ENCODE data around the gene USP5. TPM values are rescaled to one million over a fixed set of nuclear protein-coding genes. Genes with fewer than 3 reads are reported as not detected.

Gene USP5
- total RNA-seq, 1 donor: 78.1 TPM

DNA sequence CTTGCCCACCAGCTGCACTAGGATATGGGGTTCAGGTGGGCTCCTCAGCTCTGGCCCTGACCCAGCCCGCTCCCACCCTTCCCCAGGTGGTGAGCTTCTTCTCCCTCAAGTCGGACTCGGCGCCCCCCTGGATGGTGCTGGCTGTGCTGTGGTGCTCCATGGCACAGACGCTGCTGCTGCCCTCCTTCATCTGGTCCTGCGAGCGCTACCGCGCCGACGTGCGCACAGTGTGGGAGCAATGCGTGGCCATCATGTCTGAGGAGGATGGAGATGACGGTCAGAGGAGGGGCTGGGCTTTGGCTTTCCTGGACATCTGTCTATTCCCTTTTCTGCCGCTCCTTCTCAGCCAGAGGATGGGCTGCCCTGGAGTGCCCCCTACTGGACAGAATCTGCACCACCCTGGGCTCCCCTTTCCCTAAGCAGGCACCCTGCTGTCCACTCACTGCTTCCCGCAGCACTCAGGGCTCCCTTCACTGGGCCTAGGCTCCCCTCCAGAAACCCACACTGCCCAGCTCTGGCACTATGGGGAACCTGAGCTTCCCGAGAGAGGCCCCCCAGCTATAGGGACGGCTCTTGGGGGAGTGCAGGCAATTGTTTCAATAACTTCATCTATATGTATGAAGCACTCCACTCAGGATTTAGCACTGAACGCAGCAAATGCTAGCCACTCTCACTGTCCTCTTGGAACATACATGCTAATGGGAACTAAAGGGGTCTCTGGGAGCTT lies 26.4 kb upstream of the USP5 start:
- peak; percentile 68 to 83 (median 73) for DNase-seq (ENCODE audit: low read depth in 2 of 3, low spot score in 2 of 3)

DNA sequence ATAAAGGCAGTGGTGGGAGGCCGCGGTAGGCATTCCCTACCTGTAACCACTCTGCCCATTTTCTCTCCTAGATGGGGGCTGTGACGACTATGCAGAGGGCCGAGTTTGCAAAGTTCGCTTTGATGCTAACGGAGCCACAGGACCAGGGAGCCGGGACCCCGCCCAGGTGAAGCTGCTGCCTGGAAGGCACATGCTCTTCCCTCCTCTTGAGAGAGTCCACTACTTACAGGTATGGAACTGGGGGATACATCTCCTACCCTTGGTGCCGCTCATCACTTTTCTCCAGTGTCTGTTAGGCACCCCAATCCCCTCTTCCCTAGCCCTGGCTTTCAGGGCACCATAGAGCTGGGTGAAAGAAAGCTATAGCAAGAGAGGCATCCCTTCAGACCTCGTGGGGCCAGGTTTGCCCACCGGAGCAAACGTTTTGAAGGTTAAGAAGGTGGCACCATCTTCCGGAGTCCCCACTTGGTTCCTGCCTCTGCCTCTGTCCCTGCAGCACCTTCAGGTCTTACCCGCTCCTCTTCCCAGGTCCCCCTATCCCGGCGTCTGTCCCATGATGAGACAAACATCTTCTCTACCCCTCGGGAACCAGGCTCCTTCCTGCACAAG lies 25.7 kb upstream of the USP5 start:
- DNase-seq (ENCODE audit: low read depth in 2 of 3, low spot score in 2 of 3): no peak

DNA sequence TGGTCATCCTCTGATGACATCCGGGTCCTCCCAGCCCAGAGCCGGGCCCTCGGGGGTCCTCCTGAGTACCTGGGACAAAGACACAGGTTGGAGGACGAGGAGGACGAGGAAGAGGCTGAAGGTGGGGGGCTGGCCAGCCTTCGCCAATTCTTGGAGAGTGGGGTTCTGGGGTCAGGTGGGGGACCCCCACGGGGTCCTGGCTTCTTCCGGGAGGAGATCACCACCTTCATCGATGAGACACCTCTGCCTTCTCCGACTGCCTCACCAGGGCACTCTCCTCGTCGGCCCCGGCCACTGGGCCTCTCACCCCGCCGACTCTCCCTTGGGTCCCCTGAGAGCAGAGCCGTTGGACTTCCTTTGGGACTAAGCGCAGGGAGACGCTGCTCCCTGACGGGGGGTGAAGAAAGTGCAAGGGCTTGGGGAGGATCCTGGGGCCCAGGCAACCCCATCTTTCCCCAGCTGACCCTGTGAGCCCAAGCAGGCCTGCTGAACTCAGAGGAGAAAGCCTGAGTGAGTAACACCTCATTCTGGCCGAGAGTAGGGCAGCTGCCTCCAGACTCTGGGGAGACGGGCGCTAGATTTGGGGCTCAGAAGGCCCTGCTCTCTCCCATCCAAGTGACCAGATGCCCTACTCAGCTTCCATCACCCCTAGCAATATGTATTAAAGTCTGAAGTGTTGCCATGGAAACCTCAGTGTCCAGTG lies 25.1 kb upstream of the USP5 start:
- no peak for DNase-seq (ENCODE audit: low read depth in 2 of 3, low spot score in 2 of 3)

DNA sequence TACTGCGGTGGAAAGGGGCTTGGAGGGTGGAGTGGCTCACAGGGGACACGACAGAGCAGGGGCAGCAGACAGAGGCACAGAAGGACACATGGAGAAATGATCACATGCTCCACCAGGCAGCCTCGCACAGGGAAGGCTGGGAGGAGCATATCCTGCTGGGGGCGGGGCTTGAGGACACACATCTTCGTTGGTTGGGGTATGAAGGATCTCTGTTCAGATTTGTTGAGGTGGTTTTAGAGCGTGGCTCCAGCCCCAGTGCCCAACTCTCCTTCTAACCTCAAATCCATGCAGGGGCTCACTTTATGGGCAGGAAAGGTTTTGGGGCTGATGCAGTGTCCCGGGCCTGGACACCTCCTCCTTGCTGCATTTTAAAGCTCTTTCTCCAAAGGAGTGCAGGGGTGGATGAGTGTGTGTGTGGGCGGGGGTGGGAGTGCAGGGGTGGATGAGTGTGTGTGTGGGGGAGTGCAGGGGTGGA lies 24.5 kb upstream of the USP5 start:
- no peak for DNase-seq (ENCODE audit: low read depth in 2 of 3, low spot score in 2 of 3)

DNA sequence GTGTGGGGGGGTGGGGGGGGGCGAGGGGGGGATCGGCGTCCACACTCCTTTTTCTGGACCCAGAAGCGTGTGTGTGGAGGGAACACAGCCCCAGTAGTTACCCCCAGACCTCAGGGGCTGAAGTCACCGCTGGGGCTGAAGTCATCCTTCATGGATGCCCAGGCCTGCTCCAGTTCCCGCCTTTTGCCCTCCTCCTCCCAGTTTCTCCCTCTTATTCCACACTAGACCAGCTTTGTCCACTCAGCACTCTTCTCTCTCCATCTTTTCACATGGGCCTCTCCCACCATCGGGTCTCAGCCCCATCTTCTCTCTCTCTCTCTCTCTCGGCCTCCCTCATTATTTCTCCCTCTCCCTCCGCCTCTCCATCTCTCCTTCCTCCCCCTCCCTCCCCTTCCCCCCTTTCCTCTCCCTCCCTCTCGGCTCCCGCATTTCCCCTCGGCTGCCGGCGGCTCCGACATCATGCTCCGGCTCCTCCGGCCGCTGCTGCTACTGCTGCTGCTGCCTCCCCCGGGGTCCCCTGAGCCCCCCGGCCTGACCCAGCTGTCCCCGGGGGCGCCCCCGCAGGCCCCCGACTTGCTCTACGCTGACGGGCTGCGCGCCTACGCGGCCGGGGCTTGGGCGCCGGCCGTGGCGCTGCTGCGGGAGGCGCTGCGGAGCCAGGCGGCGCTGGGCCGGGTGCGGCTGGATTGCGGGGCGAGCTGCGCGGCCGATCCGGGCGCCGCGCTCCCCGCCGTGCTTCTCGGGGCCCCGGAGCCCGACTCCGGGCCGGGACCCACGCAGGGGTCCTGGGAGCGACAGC lies 23.8 kb upstream of the USP5 start, which contains the start of gene P3H3:
P3H3 (plus strand) TSS at position 426 of the 799 bp plus-strand sequence; CDS start at position 460, 34 bp downstream.
- no peak for DNase-seq (ENCODE audit: low read depth in 2 of 3, low spot score in 2 of 3)

DNA sequence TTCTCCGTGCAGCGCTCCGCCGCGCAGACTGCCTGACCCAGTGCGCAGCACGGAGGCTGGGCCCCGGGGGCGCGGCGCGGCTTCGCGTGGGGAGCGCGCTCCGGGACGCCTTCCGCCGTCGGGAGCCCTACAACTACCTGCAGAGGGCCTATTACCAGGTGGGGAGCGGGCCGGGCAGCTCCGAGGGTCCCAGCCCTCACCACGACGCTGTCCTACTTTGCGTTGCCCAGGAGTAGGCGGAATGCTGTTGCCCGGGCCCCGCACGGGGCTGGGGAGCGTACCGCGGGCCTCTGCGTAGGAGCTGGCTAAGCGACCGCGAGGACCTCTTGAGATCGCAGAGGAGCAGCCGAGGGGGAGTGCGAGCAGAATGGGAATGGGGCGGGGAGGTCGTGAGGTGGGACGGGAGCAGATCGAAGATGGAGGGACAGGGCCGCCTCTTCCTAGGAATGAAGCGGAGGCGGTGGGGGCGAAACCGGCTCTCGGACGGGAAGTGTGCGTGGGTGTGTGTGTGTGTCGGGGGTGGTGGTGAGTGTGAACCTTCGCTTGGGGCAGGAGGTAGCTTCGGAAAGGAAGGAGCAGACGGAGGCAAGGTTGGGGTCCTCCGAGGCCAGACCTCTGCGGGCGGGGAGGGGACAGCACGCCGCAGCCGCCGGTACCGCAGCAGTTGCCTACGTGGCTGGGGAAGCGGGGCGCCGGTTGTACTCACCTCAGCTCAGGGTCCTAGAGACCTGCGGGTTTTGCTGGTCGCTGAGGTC lies 23.0 kb upstream of the USP5 start:
- DNase-seq (ENCODE audit: low read depth in 2 of 3, low spot score in 2 of 3): peak in 2 of 3 donors; percentile 62 to 70

DNA sequence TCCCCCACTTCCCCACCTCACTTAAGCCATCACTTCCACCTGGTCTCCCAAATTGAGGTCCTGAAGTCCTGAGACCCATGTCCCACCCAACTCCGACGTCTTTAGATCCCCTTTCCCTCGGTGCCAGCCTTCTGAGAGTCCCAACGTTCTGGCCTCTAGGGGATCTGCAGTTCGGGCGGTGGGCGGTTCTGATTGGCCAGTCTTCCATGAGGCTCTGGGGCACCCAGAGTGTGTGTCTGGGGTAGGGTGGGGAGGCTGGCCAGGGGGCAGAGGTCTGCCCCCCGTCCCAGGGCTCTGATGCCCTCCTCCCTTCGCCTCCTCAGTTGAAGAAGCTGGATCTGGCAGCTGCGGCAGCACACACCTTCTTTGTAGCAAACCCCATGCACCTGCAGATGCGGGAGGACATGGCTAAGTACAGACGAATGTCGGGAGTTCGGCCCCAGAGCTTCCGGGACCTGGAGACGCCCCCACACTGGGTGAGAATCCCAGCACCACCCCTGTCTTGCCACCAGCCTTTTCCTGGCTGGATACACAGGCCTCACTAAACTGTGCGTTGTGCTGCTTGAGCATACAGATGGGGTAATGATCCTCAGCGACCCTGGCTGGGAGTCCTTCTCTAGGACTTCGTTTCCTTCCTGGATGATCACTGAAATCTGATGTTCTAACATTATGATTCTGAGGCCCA lies 22.3 kb upstream of the USP5 start:
- no peak for DNase-seq (ENCODE audit: low read depth in 2 of 3, low spot score in 2 of 3)

DNA sequence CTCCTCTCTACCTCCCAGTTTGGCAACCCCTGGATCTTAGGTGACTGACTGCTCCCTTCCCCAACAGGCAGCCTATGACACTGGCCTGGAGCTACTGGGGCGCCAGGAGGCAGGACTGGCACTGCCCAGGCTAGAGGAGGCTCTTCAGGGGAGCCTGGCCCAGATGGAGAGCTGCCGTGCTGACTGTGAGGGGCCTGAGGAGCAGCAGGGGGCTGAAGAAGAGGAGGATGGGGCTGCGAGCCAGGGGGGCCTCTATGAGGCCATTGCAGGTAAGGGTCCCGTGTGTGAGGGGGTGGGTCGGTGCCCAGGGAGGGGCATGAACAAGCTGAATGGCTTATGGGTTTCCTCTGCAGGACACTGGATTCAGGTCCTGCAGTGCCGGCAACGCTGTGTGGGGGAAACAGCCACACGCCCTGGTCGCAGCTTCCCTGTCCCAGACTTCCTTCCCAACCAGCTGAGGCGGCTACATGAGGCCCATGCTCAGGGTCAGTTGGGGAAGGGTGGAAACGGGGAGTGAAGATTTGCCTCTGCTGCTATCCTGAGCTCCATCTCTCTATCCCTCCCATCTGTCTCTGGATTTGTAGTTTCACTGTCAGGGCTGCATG lies 21.6 kb upstream of the USP5 start:
- no peak for DNase-seq (ENCODE audit: low read depth in 2 of 3, low spot score in 2 of 3)

DNA sequence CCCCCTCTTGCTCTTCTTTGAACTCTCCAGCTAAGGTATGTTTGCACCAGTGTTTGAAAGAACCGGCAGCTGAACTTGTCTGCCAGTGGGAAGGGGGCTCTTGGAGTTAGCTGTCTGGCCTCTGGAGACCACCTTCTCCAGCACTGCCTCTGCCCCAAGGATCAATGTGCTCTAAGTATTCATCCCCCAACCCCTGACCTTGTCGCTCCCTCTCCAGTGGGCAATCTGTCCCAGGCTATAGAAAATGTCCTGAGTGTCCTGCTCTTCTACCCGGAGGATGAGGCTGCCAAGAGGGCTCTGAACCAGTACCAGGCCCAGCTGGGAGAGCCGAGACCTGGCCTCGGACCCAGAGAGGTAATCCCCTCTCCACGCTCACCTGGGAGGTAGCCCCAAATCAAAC lies 21.0 kb upstream of the USP5 start:
- DNase-seq (ENCODE audit: low read depth in 2 of 3, low spot score in 2 of 3): no peak

DNA sequence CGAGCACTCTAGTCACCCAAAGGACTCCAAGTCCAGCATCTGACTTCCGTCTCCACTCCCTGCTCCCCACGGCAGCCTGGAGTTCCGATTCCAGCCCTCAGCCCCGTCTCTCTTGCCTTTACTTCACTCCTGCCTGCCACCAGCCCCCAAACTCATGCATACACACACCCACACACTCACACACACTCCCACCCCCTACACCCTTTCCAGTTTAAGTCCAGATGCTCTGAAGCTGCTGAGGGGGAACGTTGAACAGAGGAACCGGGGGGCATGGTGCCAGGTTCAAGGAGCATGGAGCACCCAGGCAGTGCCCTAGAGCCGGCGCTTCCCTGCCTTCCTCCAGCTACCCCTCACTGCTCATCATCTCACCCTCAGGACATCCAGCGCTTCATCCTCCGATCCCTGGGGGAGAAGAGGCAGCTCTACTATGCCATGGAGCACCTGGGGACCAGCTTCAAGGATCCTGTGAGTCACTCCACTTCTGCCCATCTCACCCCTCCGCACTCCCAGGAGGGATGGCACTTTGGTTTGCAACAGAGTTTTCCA lies 20.4 kb upstream of the USP5 start:
- no peak for DNase-seq (ENCODE audit: low read depth in 2 of 3, low spot score in 2 of 3)

DNA sequence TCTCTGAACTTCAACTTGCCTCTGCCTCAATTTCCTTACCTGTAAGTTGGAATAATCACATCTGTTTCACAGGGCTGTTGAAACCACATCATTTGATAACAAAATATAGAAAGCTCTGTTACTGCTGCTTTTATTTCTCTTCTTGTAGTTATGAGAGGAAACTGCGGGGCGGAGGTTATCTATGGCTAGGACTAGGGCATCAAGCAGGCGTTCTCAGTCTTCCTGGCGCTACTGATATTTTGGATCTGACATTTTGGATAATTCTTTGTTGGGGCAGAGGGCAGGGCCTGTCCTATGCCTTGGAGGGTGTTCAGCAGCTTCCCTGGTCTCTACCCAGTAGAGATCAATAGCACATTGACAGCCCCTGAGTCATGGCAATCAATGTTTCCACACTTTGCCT lies 19.8 kb upstream of the USP5 start:
- no peak for DNase-seq (ENCODE audit: low read depth in 2 of 3, low spot score in 2 of 3)

DNA sequence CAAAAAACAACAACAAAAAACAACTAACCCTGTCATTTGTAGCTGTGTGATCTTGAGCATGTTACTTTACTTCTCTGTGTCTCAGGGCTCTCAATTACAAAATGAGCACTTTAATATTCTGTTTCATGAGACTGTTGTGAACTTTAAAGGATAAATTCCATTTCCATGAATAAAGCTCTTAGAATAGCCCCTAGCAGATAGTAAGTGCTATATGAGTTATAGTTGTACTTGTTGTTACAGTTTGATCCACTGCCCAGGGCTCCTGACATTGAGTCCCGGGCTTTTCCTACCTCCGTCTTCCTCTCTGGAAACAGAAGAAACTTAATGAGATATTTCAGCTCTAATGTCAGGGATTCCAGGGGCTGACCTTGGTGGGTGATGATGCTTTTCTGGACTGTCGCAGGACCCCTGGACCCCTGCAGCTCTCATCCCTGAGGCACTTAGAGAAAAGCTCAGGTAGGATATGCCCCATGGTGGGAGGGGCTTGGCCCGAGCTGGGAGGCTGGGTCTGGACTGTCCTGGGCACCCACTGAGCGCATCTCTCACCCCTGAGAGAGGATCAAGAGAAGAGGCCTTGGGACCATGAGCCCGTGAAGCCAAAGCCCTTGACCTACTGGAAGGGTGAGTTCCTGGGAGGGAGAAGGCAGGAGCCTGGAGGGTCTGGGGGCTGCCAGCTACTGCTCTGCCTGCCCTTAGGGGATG lies 18.6 kb upstream of the USP5 start:
- no peak for DNase-seq (ENCODE audit: low read depth in 2 of 3, low spot score in 2 of 3)

DNA sequence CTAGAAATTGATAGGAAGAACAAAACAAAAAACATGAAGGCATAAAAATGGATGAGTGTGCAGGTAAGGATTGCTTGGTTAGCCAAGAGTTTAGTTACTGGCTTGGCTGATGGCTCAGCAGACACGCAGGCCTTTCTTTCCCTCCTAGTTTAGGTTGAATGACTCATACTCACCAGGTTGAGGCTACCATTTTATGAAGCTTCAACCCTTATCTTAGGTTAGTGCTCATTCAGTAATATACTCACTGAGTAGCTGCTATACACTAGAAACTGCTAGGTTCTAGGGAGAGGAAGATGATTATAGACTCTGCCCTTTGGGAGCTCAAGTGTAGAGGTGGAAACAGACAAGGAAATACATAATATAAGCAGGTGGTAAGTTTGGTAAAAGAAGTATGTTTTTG lies 17.7 kb upstream of the USP5 start:
- no peak for DNase-seq (ENCODE audit: low read depth in 2 of 3, low spot score in 2 of 3)

DNA sequence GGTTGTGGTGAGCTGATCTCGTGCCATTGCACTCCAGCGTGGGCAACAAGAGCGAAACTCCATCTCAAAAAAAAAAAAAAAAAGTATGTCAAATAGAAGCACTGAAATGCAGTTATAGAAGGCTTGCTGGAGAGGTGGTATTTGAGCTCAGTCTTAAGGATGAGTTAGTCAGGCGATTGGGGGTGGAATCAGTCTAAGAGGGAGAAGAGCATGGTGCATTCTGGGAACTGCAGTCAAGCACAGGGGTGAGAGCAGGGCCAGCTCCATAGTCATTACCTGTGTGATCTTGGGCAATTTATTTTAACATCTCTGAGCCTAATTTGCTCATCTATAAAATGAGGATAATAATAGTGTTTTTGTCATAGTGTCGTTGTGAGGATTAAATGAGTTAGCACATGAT lies 17.1 kb upstream of the USP5 start:
- no peak for DNase-seq (ENCODE audit: low read depth in 2 of 3, low spot score in 2 of 3)

DNA sequence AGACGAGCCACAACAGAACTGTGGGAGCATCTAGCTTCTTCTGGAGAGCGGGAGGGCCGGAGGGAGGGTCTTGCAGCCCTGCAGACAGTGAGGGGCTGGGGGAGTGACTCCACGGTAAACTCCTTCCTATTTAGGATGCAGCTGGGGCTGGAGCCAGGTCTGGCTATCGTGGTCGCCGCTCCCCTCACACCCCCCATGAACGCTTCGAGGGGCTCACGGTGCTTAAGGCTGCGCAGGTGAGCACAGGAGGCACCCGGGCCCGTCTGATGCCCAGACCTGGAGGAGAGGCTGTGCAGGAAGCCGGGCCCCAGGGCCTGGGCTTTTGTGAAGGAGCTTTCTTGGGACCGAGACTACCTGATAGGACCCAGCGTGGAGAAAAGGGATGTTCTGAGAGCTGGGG lies 15.1 kb upstream of the USP5 start:
- DNase-seq (ENCODE audit: low read depth in 2 of 3, low spot score in 2 of 3): no peak

DNA sequence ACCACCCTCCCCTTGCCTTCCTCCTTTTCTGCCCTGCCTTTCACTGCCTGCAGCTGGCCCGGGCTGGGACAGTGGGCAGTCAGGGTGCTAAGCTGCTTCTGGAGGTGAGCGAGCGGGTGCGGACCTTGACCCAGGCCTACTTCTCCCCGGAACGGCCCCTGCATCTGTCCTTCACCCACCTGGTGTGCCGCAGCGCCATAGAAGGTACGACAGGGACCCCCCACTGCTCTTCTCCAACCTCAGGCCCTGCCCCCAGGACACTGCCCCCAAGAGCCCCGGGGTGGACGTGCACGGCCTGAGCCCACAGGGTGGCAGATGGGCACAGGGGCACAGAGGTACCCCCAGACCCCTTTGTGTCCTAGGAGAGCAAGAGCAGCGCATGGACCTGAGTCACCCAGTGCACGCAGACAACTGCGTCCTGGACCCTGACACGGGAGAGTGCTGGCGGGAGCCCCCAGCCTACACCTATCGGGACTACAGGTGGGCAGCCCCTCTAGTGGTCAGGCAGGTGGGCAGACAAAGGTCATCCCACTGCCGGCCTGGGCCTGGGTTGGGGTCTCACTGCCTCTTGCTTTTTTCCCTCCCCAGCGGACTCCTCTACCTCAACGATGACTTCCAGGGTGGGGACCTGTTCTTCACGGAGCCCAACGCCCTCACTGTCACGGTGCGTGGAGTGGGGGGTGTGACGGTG lies 14.4 kb upstream of the USP5 start:
- DNase-seq (ENCODE audit: low read depth in 2 of 3, low spot score in 2 of 3): no peak

DNA sequence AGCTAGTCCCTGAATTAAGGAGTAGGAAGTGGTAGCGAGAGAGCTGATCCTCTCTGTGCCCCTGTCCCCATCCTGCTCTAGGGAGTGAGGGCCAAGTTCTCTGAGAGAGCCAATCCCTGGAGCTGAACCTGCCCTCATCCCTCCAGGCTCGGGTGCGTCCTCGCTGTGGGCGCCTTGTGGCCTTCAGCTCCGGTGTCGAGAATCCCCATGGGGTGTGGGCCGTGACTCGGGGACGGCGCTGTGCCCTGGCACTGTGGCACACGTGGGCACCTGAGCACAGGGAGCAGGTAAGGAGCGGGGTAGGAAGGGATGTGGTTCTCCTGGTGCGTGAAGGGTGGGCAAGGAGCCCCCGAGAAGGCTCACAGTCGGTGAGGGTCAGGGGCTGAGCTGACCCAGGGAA lies 13.1 kb upstream of the USP5 start:
- DNase-seq (ENCODE audit: low read depth in 2 of 3, low spot score in 2 of 3): no peak

All from hematopoietic multipotent progenitor cell (in vitro differentiated cells).